Aorta (tissue), 5 donors: ENCODE data around the gene CABP2. TPM values are rescaled to one million over a fixed set of nuclear protein-coding genes. Genes with fewer than 3 reads are reported as not detected.
"Not testable (repeated sequence)": the region's sequence is repeated elsewhere in the genome, so short reads cannot be mapped to it uniquely, and the experiment has no call there.

Experiments
- ATAC-seq: fragments of 200-7000 bp; cut with Tn5 transposase; one replicate; pipeline ENCODE4 v1.9.1; 2022; ENCODE audit warnings: moderate library complexity; ENCODE audit not compliant: low FRiP score
- DNase-seq, 2 donors: peaks; one replicate each; pipeline ENCODE4 v3.0.0-alpha.2; 2020
- H3K27ac ChIP-seq, 2 donors: one replicate each; pipeline ENCODE4 v1.5.1; 2013; ENCODE audit warnings: low read length in 2 of 2, mild to moderate bottlenecking in 2 of 2, moderate library complexity in 2 of 2, control low read depth in 1 of 2, inconsistent platforms in 1 of 2, low read depth in 1 of 2
- H3K27me3 ChIP-seq, 2 donors: one replicate each; pipeline ENCODE4 v1.6.1; 2013; ENCODE audit warnings: control low read depth in 1 of 2, low read length in 1 of 2, mild to moderate bottlenecking in 1 of 2, moderate library complexity in 1 of 2; ENCODE audit not compliant: insufficient read depth in 2 of 2, control insufficient read depth in 1 of 2
- H3K36me3 ChIP-seq, 2 donors: one replicate each; pipeline ENCODE4 v1.6.1; 2013; ENCODE audit warnings: control low read depth in 1 of 2, low read length in 1 of 2, mild to moderate bottlenecking in 1 of 2; ENCODE audit not compliant: insufficient read depth in 2 of 2, control insufficient read depth in 1 of 2
- H3K4me1 ChIP-seq, 2 donors: one replicate each; pipeline ENCODE4 v1.6.1; 2013; ENCODE audit warnings: low read length in 2 of 2, control low read depth in 1 of 2, mild to moderate bottlenecking in 1 of 2, moderate library complexity in 1 of 2; ENCODE audit not compliant: insufficient read depth in 2 of 2, control insufficient read depth in 1 of 2
- H3K4me3 ChIP-seq, 2 donors: one replicate each; pipeline ENCODE4 v1.5.1; 2013; ENCODE audit warnings: low read length in 2 of 2, control low read depth in 1 of 2, mild to moderate bottlenecking in 1 of 2
- H3K9me3 ChIP-seq: one replicate; pipeline ENCODE4 v1.6.1; 2013; ENCODE audit warnings: mild to moderate bottlenecking, low read length; ENCODE audit not compliant: control insufficient read depth
- WGBS, 2 donors: extraction: QIAGEN DNeasy Blood & Tissue Kit; methylation state at CpG; one replicate each; pipeline ENCODE4 v1.1.7; 2013; 5-methylcytosine and 5-hydroxymethylcytosine counted together
- intact Hi-C, 2 donors: fragments of 100-400 bp; cut with DNase I; formaldehyde crosslinking; loops; one replicate each; pipeline versions ENCODE4 v1.14.2 to v1.15.0; 2022
- long read RNA-seq, 2 donors: library from polyadenylated mRNA; unstranded; transcript quantifications; one replicate each; pipeline ENCODE4 v2.0.0, GENCODE V29; 2020 to 2021
- polyA plus RNA-seq, 2 donors: library from polyadenylated mRNA; stranded (reverse); fragments of 200-250 nt; gene quantifications; one replicate each; pipeline ENCODE4 v1.2.3, GENCODE V29; 2013
- total RNA-seq, 2 donors: library from RNA; stranded (reverse); fragmentation: NEBNext Ultra II Directional; extraction: Animal tissue kit (Norgen Biotek cat#: 25700); gene quantifications; one replicate each; pipeline ENCODE4 v1.2.1, GENCODE V29; 2021
- donor health status: healthy with polysubstance abuse.
- donor health status: Bipolar disorder and iron deficiency.
- donor health status: DM: no; HTN: no; CAD: no.
- donor health status: DM: no; HTN: no; CAD: no.
- donor health status: DM: yes; HTN: yes; CAD: no.

Gene CABP2
- total RNA-seq: not detected
- polyA plus RNA-seq: not detected
- long read RNA-seq, donor 1: 0 reads
- long read RNA-seq, donor 2: 0 reads

DNA sequence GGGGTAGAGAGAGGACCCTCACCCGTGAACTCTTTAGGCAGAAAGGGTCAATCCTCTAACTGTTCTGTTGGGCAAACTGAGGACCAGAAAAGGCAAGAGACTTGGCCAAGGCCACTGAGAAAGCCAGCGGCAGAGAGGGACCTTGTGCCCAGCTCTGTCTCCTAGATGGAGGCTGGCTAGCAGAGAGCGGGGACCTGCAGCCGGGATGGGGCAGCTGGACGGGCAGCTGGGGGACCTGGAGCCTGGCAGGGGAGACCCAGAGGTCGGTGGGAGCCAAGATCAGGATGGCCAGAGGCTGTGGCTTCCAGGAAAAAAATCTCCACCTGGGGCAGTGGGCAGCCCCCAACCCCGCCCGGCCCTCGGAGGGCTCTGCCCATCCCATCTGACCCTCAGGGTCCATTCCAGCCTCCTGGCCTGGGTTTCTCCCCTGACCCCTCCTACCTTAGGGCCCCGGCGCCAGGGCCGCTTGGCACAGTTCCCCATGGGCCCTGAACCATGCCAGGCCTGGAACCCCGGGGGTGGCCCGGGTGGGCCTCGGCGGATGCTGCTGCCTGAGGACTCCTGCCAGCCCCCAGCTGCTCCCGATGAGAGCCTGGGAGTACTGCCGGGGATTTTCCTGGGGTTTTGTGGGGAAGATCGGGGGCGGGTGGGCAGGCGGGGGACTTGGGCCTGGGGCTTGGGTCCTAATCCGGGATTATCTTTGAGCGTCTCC lies at the start of gene CABP2:
Gene CABP2, minus strand, starts transcription at position 603 of the 712 bp plus-strand sequence. Its CDS starts 120 bp downstream, at position 483.
- intact Hi-C loops: no loop called here
- 85 to 87% methylated on average over 19 to 23 of the region's 23 CpGs for WGBS, 2 donors

DNA sequence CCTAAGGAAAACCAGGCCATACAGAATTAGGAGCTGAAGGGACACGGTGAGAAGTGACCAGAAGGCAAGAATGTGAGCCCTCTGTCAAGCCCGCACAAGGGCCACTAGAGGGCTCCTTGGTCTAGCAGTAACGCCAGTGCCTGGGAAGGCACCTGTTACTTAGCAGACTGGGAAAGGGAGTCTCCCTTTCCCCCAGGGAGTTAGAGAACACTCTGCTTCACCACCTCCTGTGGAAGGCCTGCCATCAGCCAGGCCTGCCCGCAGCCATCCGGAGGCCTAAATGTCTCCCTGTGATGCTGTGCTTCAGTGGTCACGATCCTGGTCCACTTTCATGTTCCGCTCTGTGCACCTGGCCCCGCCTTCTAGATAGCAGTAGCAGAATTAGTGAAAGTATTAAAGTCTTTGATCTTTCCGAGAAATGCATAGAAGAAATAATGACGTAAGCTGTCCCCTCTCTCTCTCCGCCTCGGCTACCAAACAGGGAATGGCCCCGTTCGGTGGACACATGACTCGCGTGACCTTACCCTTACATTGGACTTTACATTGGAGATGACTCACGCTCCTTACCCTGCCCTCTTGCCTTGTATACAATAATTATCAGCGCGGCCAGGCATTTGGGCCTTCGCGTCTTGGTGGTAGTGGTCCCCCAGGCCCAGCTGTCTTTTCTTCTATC lies 49.6 kb upstream of the CABP2 start:
- ATAC-seq: no peak
- DNase-seq: no peak
- Histone ChIP-seq H3K27me3 (no peaks in the 10 kb centered on the region), H3K9me3 (no peaks in the 10 kb centered on the region), H3K36me3 (no peaks in the 10 kb centered on the region), H3K4me3 (no peak overlapping the region), H3K4me1 (no peaks in the 10 kb centered on the region), H3K27ac (no peak overlapping the region)
- 67% methylated on average over 21 of the region's 21 CpGs for WGBS, 2 donors
- intact Hi-C loops: no loop called here

More for the DNA sequence above, at the start of gene CABP2:
- no peaks in the 10 kb centered on the region for H3K27me3 ChIP-seq
- no peaks in the 10 kb centered on the region for H3K9me3 ChIP-seq
- no peak for DNase-seq
- no peak for ATAC-seq
- no peak within 1 kb of the TSS for H3K27ac ChIP-seq
- H3K4me3 ChIP-seq: no peak within 1 kb of the TSS
- no peaks in the 10 kb centered on the region for H3K4me1 ChIP-seq
- no peaks in the 10 kb centered on the region for H3K36me3 ChIP-seq

DNA sequence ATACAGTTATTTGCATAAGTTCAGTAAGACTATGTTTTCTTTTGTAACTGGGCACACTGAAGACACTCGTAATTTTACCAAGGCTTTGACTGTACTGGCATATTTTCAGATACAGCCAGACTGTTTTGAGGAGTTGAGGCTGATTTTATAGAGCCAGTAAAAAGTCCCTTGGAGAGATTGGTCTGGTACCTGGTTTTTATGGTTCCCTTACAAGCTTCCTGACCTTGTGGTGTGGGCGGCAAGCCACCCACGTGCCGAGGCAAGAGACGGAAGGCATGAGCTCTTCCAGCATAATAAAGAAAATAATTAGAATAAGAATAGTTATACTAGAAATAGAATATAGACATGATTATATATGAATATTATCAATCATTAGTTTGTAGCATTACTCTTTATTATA lies 49.1 kb upstream of the CABP2 start:
- Histone ChIP-seq H3K4me3 (no peak overlapping the region), H3K36me3 (no peaks in the 10 kb centered on the region), H3K27me3 (no peaks in the 10 kb centered on the region), H3K4me1 (no peaks in the 10 kb centered on the region), H3K9me3 (no peaks in the 10 kb centered on the region), H3K27ac (no peak overlapping the region)
- ATAC-seq (no peak), DNase-seq (no peak)
- intact Hi-C loops: no loop called here
- 9 to 14% methylated on average over 5 of the region's 5 CpGs for WGBS, 2 donors

DNA sequence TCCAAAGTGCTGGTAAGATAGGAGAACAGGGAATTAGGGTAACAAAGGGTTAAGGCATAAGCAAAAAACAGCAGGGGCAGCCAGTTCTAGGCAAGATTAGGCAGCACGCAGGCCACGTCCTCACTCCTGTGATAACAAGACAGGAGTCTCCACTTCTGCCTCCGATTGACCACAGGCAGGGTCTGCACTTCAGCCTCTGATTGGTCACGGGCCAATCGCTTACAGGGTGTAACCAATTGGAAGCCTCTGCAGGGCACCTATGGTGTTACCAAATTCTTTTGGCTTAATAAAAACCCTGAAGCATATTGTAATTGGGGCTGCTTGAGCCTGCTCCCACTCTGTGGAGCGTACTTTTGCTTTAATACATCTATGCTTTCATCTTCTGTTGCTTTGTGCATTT lies 48.2 kb upstream of the CABP2 start:
- H3K9me3 ChIP-seq: no peaks in the 10 kb centered on the region
- intact Hi-C loops: no loop called here
- 62 to 64% methylated on average over 6 of the region's 6 CpGs for WGBS, 2 donors
- H3K27me3 ChIP-seq: no peaks in the 10 kb centered on the region
- DNase-seq (no peak), ATAC-seq (no peak)
- H3K36me3 ChIP-seq: no peaks in the 10 kb centered on the region
- no peak overlapping the region for H3K27ac ChIP-seq
- H3K4me3 ChIP-seq: no peak overlapping the region
- H3K4me1 ChIP-seq: no peaks in the 10 kb centered on the region

DNA sequence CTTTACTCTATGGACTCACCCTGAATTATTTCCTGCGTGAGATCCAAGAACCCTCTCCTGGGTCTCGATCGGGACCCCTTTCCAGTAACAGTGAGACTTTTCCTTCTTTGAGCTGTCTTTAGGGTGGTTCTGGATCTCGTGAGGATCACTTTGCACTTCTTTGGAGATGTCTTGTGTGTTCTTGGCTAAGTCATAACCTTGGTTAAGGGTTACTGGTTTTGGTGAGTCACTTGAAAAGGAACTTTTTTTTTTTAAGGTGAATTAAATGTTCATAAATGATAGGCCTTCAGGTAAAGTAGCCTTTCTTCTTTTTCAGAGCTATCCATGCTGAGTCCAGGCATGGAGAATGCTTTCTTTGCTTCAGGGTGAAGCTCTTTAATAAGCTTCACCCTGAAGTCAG lies 41.0 kb upstream of the CABP2 start:
- no peak for DNase-seq
- no peak overlapping the region for H3K27ac ChIP-seq
- 88 to 96% methylated on average over 4 of the region's 4 CpGs for WGBS, 2 donors
- no peaks in the 10 kb centered on the region for H3K36me3 ChIP-seq
- no peak for ATAC-seq
- no peaks in the 10 kb centered on the region for H3K9me3 ChIP-seq
- no peaks in the 10 kb centered on the region for H3K27me3 ChIP-seq
- H3K4me1 ChIP-seq: peaks cover 1 to 2% of the 10 kb centered on the region in 2 donors
- intact Hi-C loops: loop anchor here in 1 of 2 donors (5.0 kb wide), 1 partner anchor 57 kb away; the partner anchor contains the start of genes CDK2AP2 and PITPNM1
- H3K4me3 ChIP-seq: no peak overlapping the region

GRCh38 chr11:67563705-67564114 lies 40.5 kb upstream of the CABP2 start:
- peak overlapping the region in 1 of 2 donors; percentile 35 for H3K27ac ChIP-seq
- 20 to 28% methylated on average over 11 of the region's 11 CpGs for WGBS, 2 donors
- intact Hi-C loops: loop anchor here in 1 of 2 donors (5.0 kb wide), 1 partner anchor 56 kb away; the partner anchor contains the start of genes CDK2AP2 and PITPNM1
- ATAC-seq, H3K9me3 ChIP-seq, H3K27me3 ChIP-seq, H3K4me3 ChIP-seq, H3K36me3 ChIP-seq, H3K4me1 ChIP-seq: not testable (repeated sequence)
- peak; percentile 67 to 82 for DNase-seq

GRCh38 chr11:67562963-67563704 lies 39.9 kb upstream of the CABP2 start:
- Histone ChIP-seq H3K4me3 (no peak overlapping the region), H3K36me3 (no peaks in the 10 kb centered on the region), H3K4me1 (peaks cover 2 to 3% of the 10 kb centered on the region in 2 donors), H3K27ac (peak overlapping the region in 1 of 2 donors; percentile 59), H3K9me3 (no peaks in the 10 kb centered on the region), H3K27me3 (no peaks in the 10 kb centered on the region)
- intact Hi-C loops: loop anchor here in 1 of 2 donors (5.0 kb wide), 1 partner anchor 56 kb away; the partner anchor contains the start of genes CDK2AP2 and PITPNM1
- no peak for ATAC-seq
- DNase-seq: no peak
- 27 to 35% methylated on average over 10 of the region's 10 CpGs for WGBS, 2 donors

GRCh38 chr11:67561971-67562619 lies 38.8 kb upstream of the CABP2 start:
- intact Hi-C loops: loop anchor here in 1 of 2 donors (5.0 kb wide), 1 partner anchor 55 kb away; the partner anchor contains the start of genes CDK2AP2 and PITPNM1
- no peaks in the 10 kb centered on the region for H3K27me3 ChIP-seq
- H3K9me3 ChIP-seq: no peaks in the 10 kb centered on the region
- no peak for DNase-seq
- ATAC-seq: no peak
- H3K4me3 ChIP-seq: no peak overlapping the region
- H3K4me1 ChIP-seq: peaks cover 2 to 3% of the 10 kb centered on the region in 2 donors
- H3K36me3 ChIP-seq: no peaks in the 10 kb centered on the region
- 84 to 85% methylated on average over 10 of the region's 10 CpGs for WGBS, 2 donors
- H3K27ac ChIP-seq: peak overlapping the region in 1 of 2 donors; percentile 12
